Retinal pigment epithelial cell (primary cell): ENCODE results near the gene ERBB3.

Experiments used
- DNase-seq: peaks from one replicate; pipeline ENCODE4 v3.0.0-alpha.2; 2010; ENCODE audit warnings: low read depth
- H3K4me3 ChIP-seq: 2 replicates; pipeline ENCODE4 v1.5.1; 2011; ENCODE audit warnings: mild to moderate bottlenecking, low read length, control low read depth, moderate library complexity
- CTCF ChIP-seq: conservative IDR thresholded peaks from 2 replicates; pipeline ENCODE4 v1.5.1; 2011; ENCODE audit warnings: low read depth, low read length, control low read depth, inconsistent platforms

Gene ERBB3

GRCh38 chr12:56126732-56127239, 46.8 kb downstream of the ERBB3 start:
- no peak for TF ChIP-seq CTCF
- no peak overlapping the region for H3K4me3 ChIP-seq
- no peak for DNase-seq

GRCh38 chr12:56127485-56127887, 47.5 kb downstream of the ERBB3 start:
- TF ChIP-seq CTCF = no peak
- peak overlapping the region; percentile 52 for H3K4me3 ChIP-seq
- no peak for DNase-seq

- TF ChIP-seq CTCF = no peak
- peak within 1 kb of the TSS; percentile 83 for H3K4me3 ChIP-seq
- DNase-seq = peak; percentile 99
These were observed 48.1 kb downstream of the ERBB3 start, which contains the start of gene ESYT1 for GRCh38 chr12:56127888-56128669. TSS of gene ESYT1 (plus strand) at chr12:56128267. CDS start at chr12:56128320, 53 bp downstream.

GRCh38 chr12:56128670-56129205, 48.8 kb downstream of the ERBB3 start:
- TF ChIP-seq CTCF = no peak
- no peak for DNase-seq
- H3K4me3 ChIP-seq = peak overlapping the region; percentile 83

- TF ChIP-seq CTCF = no peak
- peak overlapping the region; percentile 83 for H3K4me3 ChIP-seq
- no peak for DNase-seq
These were observed 49.4 kb downstream of the ERBB3 start for GRCh38 chr12:56129206-56129941.

GRCh38 chr12:56129942-56130495, 50.1 kb downstream of the ERBB3 start:
- no peak for TF ChIP-seq CTCF
- H3K4me3 ChIP-seq = peak overlapping the region; percentile 83
- DNase-seq = no peak
